NCI-H2029 treated with DMSO at 0.1 percent for 48 hours (cell line): Measurements from ENCODE around the gene NUDT13.
A peak's percentile ranks its signal among the peaks of the same experiment; 100 is the strongest.
"Not testable (repeated sequence)": the region's sequence is repeated elsewhere in the genome, so short reads cannot be mapped to it uniquely, and the experiment has no call there.

Experiments
- DNase-seq: peaks from one replicate; lab custom pipeline; 2025; lab: John Stamatoyannopoulos, UW

NUDT13 gene

GRCh38 chr10:73099141-73099540, 11.1 kb upstream of the NUDT13 start:
- DNase-seq, result no peak

DNA sequence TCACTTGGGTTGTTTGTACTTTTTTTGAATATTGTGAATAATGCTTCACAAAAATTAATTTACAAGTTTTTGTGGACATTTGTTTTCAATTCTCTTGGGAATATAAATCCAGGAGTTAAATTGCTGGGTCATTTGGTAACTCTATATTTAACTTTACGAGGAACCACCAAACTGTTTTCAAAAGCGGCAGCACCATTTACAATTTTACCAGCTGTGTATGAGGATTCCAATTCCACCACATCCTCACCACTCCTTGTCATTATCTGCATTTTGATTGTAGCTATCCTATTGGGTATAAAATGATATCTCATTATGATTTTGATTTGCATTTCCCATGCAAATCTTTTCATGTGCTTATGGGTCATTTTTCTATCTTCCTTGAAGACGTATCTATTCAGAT, 4.0 kb upstream of the NUDT13 start:
- DNase-seq, result no peak

DNA sequence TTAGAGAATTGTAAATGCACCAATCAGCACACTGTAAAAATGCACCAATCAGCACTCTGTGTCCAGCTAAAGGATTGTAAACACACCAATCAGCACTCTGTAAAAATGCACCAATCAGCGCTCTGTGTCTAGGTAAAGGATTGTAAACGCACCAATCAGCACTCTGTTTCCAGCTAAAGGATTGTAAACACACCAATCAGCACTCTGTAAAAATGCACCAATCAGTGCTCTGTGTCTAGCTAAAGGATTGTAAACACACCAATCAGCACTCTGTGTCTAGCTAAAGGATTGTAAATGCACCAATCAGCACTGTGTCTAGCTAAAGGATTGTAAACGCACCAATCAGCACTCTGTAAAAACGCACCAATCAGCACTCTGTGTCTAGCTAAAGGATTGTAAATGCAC, 1.0 kb upstream of the NUDT13 start:
- DNase-seq, result not testable (repeated sequence)

DNA sequence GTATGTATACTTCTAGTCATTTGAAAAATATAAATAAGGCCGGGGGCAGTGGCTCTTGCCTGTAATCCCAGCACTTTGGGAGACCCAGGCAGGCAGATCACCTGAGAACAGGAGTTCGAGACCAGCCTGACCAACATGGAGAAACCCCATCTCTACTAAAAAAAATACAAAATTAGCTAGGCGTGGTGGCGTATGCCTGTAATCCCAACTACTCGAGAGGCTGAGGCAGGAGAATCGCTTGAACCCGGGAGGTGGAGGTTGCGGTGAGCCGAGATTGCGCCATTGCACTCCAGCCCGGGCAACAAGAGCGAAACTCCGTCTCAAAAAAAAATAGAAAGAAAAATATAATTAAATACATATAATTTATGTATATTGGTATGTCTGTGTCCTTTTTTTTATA, 1.8 kb downstream of the NUDT13 start:
- not testable (repeated sequence) for DNase-seq

DNA sequence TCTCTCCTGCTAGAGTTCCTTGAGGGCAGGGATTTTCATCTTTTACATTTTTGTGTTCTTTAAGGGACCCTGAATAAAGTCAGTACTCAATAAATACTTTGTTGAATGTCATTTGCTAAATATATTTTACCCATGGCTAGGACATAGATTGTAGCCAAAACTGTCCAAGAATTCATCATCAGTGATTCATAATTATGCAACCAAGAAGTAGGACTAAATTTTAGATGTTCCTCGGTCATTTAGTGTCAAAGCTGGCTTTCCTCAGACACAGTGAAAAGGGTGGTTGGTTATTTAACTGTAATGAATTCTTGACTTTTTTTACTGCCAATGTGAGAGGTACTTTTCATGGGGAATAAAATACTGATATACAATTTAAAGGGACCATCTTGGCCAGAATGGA, 3.3 kb downstream of the NUDT13 start:
- DNase-seq, result no peak

- DNase-seq, result no peak
Observed at GRCh38 chr10:73116017-73116416, 5.8 kb downstream of the NUDT13 start.

- no peak for DNase-seq
Observed at GRCh38 chr10:73117976-73118743, 7.9 kb downstream of the NUDT13 start.

DNA sequence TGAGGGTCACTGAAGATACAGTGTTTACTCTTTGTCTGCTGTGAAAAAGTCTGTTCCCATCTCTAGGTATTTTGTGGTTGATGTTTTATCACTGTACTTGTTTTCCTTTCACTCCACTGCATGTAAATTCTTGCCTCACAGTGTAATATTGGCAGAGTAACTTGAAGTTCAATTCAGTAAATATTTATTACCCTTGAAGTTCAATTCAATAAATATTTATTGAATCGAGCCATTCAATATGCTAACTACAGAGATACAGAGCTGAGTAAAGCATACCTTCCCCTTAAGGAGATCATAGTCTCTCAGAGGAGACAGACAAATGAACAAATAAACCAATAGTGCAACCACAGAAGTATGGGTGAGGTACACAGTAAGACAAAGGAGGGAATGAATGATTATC, 9.2 kb downstream of the NUDT13 start:
- no peak for DNase-seq

DNA sequence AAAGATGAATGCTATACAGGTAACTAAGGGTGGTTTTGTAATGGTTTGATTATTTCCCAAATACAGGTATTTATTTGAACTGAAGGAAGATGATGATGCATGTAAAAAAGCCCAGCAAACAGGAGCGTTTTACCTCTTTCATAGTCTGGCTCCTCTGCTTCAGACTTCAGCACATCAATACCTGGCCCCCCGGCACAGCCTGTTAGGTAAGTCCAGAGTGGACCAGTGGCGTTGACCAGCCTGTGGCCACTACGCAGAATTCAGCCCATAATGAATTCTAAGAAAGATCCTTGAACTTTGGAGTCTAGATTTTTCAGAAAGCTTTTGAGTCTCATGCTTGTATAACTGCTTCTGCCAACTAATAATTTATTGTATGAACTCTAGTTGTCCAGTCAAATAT, 9.7 kb downstream of the NUDT13 start:
- DNase-seq, result no peak

DNA sequence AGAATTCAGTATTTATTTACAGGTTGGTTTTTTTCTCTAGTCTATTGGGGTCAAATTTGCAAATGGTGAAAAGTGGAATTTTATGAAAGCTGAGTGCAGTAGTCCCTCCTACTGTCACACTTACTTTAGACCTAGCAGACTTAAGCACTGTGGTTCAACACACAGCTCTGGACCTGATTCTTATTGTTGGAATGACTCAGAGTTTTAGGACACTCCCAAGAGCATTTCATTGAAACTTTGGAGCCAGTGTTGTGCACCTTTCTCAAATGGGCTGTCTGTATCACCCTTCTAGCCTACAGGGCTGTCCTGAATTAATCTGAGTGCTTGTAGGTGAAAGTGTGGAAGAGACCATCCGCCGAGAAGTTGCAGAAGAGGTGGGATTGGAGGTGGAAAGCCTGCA, 16.1 kb downstream of the NUDT13 start:
- DNase-seq, result no peak

- DNase-seq, result no peak
Observed at GRCh38 chr10:73131301-73131700, 21.0 kb downstream of the NUDT13 start.

- no peak for DNase-seq
Observed at GRCh38 chr10:73131913-73132686, 21.8 kb downstream of the NUDT13 start.

GRCh38 chr10:73134727-73135126, 24.5 kb downstream of the NUDT13 start:
- DNase-seq, result no peak

DNA sequence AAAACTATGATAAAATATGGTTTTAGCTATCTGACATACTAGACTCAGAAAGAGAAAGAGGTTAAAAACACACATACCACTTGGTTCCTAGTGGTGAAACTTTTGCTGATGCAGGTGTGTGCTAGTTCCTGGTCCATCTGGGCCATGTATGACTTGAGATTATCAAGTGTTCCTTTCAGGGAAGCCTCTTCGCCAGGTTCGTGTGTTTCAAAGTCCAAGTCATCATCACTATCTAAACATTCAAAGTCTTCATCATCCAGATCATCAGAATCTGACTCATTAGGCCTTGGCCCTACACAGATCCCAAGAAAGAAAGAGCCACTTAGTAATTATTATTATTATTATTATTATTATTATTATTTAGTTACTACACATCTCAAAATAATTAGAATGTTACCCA, 26.4 kb downstream of the NUDT13 start:
- no peak for DNase-seq

DNA sequence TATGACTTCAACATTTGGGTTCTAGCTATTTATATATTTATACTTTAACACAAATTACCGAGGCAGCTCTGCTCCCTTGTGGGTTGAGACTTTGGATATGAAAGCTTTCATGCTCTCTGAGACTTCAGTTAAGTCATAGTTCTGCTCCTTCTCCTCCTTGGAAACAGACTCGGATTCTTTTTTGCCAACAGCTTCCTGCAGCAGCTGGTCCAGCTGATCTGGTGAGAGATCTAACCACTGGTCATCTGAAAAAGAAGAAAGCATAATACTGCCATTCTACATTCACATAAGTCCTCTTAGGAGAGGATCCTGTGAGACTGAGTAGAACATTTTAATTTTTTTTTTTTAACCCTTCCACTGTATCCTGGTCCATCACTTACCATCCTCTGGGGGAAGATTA, 29.0 kb downstream of the NUDT13 start:
- no peak for DNase-seq

DNA sequence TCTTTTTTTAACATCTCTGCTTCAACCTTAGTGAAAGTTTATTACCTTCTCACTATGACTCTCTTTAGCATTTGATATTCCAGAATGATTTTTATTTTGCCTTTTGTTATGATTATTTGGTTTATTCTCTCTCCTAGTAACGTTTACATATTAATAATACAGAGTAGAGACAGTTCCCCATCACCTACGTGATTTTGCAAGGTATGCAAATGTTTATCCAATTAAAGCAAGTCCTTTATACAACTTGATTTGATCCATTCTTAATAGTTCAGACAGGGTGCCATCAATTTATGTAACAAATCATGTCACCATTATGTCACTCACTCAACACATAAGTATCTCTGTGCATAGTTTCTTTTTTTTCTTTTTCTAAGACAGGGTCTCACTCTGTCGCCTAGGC, 31.3 kb downstream of the NUDT13 start:
- no peak for DNase-seq

- DNase-seq, result not testable (repeated sequence)
Observed at GRCh38 chr10:73150633-73151413, 40.6 kb downstream of the NUDT13 start.

DNA sequence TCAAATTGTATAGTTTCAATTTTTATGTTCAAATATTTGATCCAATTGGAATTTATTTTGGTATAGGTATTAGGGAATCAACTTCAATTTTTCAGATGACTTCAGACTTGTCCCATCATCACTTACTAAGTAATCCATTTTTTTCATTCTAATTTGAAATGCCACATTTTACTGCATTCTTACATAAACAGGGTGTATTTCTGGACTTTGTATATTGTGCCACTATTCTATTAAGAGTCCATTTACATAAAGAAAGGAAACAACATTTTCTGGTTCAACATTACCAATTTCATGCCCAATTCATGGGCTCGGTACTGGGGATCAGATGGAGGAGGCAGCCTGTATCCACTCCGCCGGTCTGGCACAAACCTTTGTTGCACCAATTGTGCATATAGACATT, 41.8 kb downstream of the NUDT13 start:
- DNase-seq, result no peak

- no peak for DNase-seq
Observed at GRCh38 chr10:73156054-73156453, 45.8 kb downstream of the NUDT13 start.

- peak; percentile 2 for DNase-seq
Observed at GRCh38 chr10:73159038-73159648, 48.9 kb downstream of the NUDT13 start.

- DNase-seq, result no peak
Observed at GRCh38 chr10:73161079-73161478, 50.8 kb downstream of the NUDT13 start.

DNA sequence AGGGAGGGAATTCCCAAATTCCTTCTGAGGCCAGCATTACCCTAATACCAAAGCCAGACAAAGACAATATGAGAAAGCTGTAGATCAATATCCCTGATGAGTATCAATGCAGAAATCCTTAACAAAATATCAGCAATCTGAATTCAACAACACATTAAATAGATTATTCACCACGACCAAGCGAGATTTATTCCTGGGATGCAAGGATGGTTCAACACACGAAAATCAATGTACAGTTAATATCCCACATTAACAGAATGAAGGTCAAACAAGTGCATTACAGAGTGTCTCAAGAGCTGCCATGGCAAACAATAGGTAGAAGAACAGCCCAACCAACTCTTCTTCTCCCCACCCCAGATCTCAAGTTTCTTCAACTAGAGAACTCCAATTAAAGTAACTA, 51.4 kb downstream of the NUDT13 start:
- DNase-seq, result no peak
